IPS DF 6.9 (cell line): Measurements from ENCODE around the gene USP36.
"Not testable (repeated sequence)": the region's sequence is repeated elsewhere in the genome, so short reads cannot be mapped to it uniquely, and the experiment has no call there.

ENCODE experiments used
- DNase-seq: peaks from one replicate; pipeline ENCODE4 v3.0.0-alpha.2; 2013; ENCODE audit warnings: low read depth, low spot score
- H3K27ac ChIP-seq: one replicate; pipeline ENCODE4 v1.5.1; 2013; ENCODE audit warnings: low read length, control low read depth
- H3K27me3 ChIP-seq: 2 replicates; pipeline ENCODE4 v1.6.1; 2013; ENCODE audit warnings: mild to moderate bottlenecking, low read length; ENCODE audit not compliant: control insufficient read depth, insufficient read depth
- H3K36me3 ChIP-seq: 2 replicates; pipeline ENCODE4 v1.6.1; 2013; ENCODE audit warnings: low read length; ENCODE audit not compliant: control insufficient read depth, insufficient read depth
- H3K4me1 ChIP-seq: 2 replicates; pipeline ENCODE4 v1.6.1; 2013; ENCODE audit warnings: low read length; ENCODE audit not compliant: control insufficient read depth, insufficient read depth
- H3K4me3 ChIP-seq: 2 replicates; pipeline ENCODE4 v1.5.1; 2013; ENCODE audit warnings: mild to moderate bottlenecking, low read length
- H3K9me3 ChIP-seq: 2 replicates; pipeline ENCODE4 v1.6.1; 2013; ENCODE audit warnings: low read length, inconsistent platforms; ENCODE audit not compliant: control insufficient read depth, insufficient read depth
- WGBS: extraction: QIAGEN DNeasy Blood & Tissue Kit; methylation state at CpG from one replicate; pipeline ENCODE4 v1.1.7; 2013; ENCODE audit warnings: mixed read lengths, missing lambda C conversion rate; ENCODE audit not compliant: insufficient read length, insufficient coverage; 5-methylcytosine and 5-hydroxymethylcytosine counted together

Gene USP36

DNA sequence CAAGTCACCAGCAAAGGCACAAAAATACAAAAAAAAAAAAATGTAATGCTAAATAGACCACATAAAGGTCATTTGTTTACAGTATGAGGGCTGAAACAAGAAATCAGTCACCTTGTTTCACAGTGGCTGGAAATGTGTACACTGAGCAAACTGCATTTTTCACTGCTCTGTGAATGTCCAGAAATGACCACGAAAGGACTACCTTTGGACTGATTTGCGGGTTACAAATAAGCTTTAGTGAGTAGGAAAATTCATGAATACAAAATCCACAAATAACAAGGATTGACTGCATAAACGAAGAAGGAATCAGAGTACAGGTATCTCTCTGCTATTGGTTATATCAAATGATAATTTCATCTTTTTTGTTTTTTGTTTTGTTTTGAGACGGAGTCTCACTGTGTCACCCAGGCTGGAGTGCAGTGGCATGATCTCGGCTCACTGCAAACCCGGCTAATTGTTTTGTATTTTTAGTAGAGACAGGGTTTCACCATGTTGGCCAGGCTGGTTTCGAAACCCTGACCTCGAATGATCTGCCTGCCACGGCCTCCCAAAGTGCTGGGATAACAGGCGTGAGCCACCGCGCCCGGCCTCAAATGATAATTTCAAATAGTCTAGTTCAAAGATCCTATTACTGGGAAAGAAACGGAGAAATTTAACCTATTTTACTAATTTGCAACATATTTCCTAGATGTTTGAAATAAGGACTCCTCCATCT lies 89.0 kb downstream of the USP36 start:
- peaks cover 1% of the 10 kb centered on the region; the same call in 1 of the 2 replicates for H3K4me1 ChIP-seq
- WGBS, result no CpG with 5 or more reads among the region's 14 CpGs

DNA sequence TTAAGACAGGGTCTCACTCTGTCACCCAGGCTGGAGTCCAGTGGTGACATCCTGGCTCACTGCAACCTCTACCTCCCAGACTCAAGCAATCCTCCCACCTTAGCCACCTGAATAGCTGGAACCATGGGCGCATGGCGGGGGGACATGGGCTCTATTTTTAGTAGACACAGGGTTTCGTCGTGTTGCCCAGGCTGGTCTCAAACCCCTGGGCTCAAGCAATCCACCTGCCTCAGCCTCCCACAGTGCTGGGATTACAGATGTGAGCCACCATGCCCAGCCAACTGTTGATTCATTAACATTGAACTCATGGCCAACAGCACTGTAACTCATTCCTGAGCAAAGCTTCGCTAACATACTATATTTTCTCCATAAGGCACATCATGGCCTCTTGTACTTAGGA lies 89.6 kb downstream of the USP36 start:
- H3K4me3 ChIP-seq, H3K9me3 ChIP-seq, H3K27ac ChIP-seq, H3K4me1 ChIP-seq, H3K27me3 ChIP-seq, DNase-seq, H3K36me3 ChIP-seq: not testable (repeated sequence)
- no CpG with 5 or more reads among the region's 5 CpGs for WGBS

More for the DNA sequence above, 89.0 kb downstream of the USP36 start:
- Histone ChIP-seq H3K4me3 (no peak overlapping the region), H3K36me3 (no peaks in the 10 kb centered on the region), H3K27ac (no peak overlapping the region), H3K9me3 (no peaks in the 10 kb centered on the region), H3K27me3 (no peaks in the 10 kb centered on the region)
- DNase-seq, result no peak

DNA sequence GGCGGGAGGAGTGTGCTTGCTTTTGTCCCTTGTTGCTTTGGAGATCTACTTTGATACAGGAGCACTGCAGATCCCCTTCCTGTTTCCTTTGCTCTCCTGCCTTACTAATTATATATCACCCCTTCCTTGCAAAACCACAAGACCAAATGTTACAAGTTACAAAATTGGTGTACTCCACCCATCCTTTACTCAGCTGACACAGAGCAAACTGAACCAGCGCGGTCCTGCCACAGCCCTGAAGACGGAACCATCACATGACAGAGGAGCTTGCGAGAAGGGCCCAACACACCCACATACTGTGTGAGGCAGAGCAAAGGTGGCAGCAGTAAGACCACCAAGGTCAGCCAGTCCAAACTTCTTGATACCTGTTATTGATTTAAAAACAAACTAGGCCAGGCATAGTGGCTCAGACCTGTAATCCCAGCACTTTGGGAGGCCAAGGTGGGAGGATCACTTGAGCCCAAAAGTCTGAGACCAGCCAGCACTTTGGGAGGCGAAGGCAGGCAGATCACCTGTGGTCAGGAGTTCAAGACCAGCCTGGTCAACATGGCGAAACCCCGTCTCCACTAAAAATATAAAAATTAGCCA lies 91.8 kb downstream of the USP36 start:
- Histone ChIP-seq H3K36me3 (no peaks in the 10 kb centered on the region), H3K9me3 (no peaks in the 10 kb centered on the region), H3K27ac (no peak overlapping the region), H3K4me3 (no peak overlapping the region), H3K4me1 (peaks cover 3% of the 10 kb centered on the region; the same call in 1 of the 2 replicates), H3K27me3 (no peaks in the 10 kb centered on the region)
- DNase-seq, result no peak
- no CpG with 5 or more reads among the region's 8 CpGs for WGBS

DNA sequence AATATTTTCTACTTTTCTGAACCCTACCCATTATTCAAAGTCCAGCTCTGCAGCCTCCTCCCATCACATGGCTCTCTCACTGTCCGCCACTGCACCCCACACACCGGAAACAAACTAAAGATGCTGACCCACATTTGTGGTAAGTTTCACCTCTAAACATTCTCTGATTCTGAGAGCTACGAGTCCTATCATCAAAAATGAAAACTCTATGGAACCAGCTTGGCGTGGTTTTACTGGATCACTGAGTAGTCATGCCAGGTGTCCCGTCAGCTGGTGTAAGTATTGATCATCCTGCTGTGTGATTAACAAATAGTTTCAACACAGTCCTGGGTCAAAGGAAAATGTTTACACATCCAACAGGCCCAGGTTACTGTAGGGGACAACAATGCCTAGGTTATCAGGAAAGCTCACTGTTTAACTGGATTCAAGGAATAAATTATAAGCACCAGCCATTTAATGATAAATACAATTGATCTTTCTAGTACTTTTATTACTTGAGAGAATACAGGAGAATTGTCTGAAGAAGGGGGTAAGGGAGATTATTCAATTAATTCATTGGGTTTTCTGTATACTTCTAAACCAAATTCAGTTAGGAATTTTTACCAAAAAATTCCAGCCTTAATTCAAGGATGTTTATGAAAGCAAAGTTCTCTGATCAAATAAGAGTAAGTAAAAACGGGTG lies 92.4 kb downstream of the USP36 start:
- H3K4me1 ChIP-seq, result peaks cover 3% of the 10 kb centered on the region; the same call in 1 of the 2 replicates
- no peaks in the 10 kb centered on the region for H3K27me3 ChIP-seq
- H3K27ac ChIP-seq, result no peak overlapping the region
- WGBS, result no CpG with 5 or more reads among the region's 6 CpGs
- DNase-seq, result no peak
- H3K4me3 ChIP-seq, result no peak overlapping the region
- no peaks in the 10 kb centered on the region for H3K9me3 ChIP-seq
- no peaks in the 10 kb centered on the region for H3K36me3 ChIP-seq

DNA sequence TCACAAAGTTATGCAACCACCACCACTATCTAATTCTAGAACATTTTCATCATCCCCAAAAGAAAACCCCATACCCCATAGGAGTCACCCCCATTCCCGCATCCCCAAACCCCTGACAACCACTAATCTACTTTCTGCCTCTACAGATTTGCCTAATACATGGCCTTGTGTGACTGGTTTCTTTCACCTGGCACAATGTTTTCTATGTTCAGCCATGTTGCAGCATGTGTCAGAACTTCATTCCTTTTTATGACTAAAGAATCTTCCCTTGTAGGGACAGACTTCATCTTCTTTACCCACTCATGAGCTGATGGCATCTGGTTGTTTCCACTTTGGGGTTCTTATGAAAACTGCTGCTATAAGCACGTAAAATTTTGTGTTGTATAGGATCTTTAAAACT lies 93.1 kb downstream of the USP36 start:
- Histone ChIP-seq H3K27me3 (no peaks in the 10 kb centered on the region), H3K4me1 (peaks cover 3% of the 10 kb centered on the region; the same call in 1 of the 2 replicates), H3K27ac (no peak overlapping the region), H3K4me3 (no peak overlapping the region), H3K9me3 (no peaks in the 10 kb centered on the region), H3K36me3 (no peaks in the 10 kb centered on the region)
- no peak for DNase-seq
- no CpG with 5 or more reads among the region's 2 CpGs for WGBS

DNA sequence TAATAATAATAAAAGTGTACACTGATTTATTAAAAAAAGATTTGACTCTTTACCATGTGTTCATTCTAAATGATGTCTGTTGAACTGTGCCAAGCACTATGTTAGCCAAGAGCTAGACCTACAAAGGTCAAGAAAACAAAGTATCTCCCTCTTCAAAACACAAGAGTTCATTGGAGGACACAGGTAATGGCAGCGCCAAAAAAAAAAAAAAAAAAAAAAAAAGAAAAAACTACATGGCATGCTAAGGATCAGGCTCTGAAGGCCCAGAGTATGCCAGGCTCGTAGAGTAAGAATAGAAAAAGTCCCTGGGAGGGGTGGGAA lies 93.7 kb downstream of the USP36 start:
- WGBS, result no CpG with 5 or more reads among the region's 2 CpGs
- H3K9me3 ChIP-seq, result no peaks in the 10 kb centered on the region
- no peak overlapping the region for H3K4me3 ChIP-seq
- no peak for DNase-seq
- peaks cover 3% of the 10 kb centered on the region; the same call in 1 of the 2 replicates for H3K4me1 ChIP-seq
- H3K27ac ChIP-seq, result no peak overlapping the region
- H3K27me3 ChIP-seq, result no peaks in the 10 kb centered on the region
- H3K36me3 ChIP-seq, result no peaks in the 10 kb centered on the region

DNA sequence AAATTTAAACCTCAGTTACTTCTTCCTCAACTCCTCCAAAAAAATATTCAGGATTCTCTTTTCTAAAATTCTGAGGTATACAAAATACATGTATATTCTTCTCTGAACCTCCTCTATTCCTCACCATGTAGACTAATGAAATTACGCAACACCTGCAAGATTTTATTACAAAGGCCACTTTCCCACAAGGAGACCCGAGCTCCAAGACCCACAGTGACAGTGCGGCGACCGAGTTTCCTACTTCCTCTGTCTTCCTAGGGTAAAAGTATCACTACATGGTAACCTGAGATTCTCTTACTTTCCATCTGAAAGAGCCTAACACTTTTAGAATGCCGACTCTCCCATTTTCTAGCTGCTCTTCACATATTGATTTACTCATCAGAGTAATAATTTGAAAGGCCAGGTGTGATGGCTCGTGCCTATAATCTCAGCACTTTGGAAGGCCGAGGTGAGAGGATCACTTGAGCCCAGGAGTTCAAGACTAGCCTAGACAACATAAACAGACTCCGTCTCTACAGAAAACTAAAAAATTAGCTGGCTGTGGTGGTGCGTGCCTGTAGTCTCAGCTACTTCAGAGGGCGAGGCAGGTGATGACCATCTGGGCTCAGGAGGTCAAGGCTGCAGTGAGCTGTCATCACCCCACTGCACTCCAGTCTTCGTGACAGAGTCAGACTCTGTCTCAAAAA lies 94.2 kb downstream of the USP36 start:
- H3K4me3 ChIP-seq, result no peak overlapping the region
- no CpG with 5 or more reads among the region's 12 CpGs for WGBS
- DNase-seq, result no peak
- peaks cover 3% of the 10 kb centered on the region; the same call in 1 of the 2 replicates for H3K4me1 ChIP-seq
- no peaks in the 10 kb centered on the region for H3K9me3 ChIP-seq
- H3K27ac ChIP-seq, result no peak overlapping the region
- H3K27me3 ChIP-seq, result no peaks in the 10 kb centered on the region
- H3K36me3 ChIP-seq, result no peaks in the 10 kb centered on the region
